Effector CD4-positive, alpha-beta T cell (primary cell): ENCODE results near the gene NTSR1.

Experiments used
- DNase-seq: peaks from one replicate; pipeline ENCODE4 v3.0.0-alpha.2; 2020

The NTSR1 gene

DNA sequence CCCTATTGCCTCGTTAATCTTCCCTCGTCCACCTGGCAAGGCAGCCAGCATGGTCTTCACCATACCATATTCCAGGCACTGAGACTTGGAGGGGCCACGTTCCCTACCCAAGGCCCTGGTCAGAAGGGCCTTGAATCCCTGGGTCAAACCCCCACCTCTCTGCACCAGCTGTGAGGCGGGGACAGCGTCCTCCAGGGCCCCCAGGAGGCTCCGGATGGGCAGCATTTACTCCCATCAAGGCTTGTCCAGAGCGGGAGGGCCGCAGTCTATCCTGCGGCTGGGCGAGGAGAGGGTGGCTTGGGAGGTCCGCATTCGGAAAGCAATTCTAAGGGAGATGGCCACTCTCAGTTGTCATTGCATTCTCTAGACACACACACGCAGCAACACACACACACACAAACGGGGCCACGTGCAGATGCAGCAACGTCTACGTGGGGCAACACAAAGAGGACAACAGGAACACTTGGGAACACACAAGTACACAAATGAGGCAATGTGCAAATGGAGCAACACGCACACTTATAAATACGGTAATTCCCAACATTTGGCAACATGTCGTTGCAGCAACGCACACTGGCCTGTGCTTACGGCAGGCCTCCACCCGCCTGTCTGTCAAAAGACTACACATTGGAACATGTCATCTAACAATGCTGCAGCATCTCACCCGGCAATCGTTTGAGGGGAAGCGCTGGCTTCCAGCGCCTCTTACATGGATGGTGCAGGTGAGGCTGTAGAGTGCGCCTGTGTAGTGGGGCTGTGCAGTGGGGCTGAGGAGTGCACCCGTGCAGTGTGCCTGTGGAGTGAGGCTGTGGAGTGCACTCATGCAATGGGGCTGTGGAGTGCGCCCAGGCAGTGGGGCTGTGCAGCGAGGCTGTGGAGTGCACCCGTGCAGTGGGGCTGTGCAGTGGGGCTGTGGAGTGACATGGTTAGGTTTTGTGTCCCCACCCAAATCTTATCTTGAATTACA, 12.9 kb upstream of the NTSR1 start:
- no peak for DNase-seq

DNA sequence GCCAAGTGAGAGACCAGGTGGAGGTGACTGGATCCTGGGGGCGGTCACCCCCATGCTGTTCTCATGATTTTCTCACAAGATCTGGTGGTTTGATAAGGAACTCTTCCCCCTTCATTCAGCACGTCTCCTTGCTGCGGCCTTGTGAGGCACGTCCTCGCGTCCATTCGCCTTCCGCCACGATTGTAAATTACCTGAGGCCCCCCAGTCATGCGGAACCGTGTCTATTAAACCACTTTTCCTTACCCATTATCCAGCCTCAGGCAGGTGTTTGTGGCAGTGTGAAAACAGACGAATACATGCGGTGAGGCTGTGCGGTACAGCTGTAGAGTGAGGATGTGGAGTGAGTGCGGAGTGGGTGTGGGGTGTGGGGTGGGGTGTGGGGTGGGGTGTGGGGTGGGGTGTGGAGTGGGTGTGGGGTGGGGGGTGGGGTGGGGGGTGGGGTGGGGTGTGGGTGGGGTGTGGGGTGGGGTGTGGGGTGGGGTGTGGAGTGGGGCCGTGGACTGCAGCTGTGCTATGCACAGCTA, 12.1 kb upstream of the NTSR1 start:
- DNase-seq, result no peak

DNA sequence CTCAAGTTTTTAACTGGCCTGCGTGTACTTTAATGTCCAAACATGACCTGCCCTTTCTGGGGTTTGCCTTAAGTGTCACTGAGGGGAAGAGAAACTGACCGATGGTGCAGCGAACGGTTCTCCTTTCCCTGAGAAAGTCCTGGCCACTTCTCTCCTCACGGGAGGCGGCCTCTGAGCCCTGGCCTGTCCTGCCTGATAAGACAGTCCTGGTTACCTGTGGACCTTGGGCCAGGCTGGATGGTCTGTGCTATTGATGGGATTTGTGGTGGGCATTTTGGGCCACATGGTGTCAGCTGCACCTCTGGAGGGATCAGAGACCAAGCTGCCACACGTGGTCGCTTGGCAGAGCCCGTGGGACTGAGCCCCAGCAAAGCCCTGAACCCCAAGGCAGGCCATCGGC, 11.6 kb upstream of the NTSR1 start:
- DNase-seq, result no peak

DNA sequence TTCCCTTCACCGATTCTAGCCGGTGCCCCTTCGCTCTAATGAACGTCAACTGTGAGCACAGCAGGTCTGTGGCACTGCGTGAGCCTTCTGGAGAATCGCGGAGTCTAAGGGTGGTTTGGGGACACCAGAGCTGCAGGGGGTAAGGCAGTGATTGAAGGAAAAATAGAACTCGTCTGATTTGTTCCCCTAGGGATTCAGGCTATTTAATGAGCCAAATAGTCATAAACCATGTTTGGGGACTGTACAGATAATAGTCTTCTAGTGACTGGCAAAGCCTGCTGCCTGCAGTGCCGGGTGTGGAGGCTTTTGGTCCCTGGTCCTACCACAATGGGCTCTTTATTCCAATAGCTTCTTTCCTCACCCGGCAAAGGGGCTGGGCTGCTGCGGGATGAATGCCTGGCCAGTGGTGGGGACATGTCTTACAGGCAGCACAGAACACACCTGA, 11.1 kb upstream of the NTSR1 start:
- DNase-seq, result no peak

DNA sequence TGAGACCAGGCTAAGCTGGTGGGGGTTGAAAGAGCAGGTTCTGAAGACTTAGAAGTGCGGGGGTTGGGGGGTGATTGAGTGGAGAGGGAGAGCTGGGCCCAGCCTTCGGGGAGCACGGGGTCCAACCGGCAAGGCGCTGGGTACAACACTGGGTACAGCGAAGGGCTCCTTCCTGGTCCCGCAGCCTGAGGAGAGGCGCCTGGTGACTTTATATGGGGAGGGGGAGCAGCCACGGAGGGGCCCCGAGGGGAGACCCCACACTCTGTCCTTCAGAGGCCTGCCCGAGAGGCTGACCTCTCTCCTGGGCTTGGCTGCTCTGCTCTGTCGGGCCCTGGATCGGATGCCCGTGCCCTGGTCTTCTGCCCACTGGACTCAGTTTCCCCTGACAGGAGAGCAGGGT, 10.4 kb upstream of the NTSR1 start:
- no peak for DNase-seq

DNA sequence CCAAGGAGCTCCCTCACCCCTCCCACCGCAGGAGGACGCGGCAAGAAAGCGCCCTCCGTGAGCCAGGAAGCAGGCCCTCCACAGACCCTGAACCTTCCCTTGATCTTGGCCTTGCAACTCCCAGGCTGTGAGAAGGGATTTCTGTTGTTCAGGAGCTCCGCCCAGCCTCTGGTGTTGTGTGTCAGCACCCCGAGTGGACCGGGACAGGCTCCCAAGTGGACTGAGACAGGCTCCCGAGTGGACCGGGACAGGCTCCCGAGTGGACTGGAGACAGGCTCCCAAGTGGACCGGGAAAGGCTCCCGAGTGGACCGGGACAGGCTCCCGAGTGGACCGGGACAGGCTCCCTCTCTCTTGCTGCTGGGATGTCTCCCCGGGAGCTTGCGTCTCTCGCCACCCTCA, 9.3 kb upstream of the NTSR1 start:
- DNase-seq, result no peak

- DNase-seq, result no peak
Observed at GRCh38 chr20:62699741-62700140, 8.9 kb upstream of the NTSR1 start.

- DNase-seq, result no peak
Observed at GRCh38 chr20:62700261-62700930, 8.2 kb upstream of the NTSR1 start.

DNA sequence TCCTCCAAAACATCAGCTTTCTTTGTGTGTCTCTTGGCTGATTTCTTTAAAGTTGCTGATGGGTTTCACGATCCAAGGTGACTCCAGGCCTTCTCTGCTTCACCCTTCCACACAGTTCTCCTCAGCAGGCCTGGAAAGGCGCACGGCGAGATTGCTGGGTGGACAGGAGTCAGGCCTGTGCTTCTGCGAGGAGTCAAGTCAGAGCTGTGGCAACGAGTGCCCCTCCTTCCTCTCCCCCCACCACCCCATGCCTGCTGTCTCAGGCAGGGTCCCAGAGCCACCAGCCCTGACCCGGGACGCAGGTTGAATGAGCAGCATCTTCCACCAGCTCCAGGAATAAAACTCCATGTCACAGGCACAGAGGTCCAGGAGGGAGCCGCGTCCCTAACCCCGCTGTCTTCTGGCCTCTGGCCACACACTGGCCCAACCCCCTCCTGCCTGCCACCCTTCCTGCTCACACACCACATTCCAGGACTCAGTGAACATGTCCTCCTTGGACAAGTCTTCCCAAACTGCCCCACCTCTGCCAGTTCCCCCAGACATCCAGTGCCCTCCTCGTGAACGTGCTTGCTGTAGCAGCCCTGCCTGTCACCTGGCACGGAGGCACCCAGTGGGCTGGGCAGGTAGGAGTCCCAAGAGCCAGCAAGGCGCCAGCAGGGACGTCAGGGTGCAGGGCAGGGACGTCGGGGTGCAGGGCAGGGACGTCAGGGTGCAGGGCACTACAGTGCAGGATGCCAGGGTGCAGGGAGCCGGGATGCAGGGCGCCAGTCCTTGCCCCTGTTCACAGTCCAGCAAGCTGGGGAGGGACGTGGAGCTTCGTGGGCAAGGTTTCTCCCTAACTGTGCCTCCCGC, 7.2 kb upstream of the NTSR1 start:
- DNase-seq, result no peak

DNA sequence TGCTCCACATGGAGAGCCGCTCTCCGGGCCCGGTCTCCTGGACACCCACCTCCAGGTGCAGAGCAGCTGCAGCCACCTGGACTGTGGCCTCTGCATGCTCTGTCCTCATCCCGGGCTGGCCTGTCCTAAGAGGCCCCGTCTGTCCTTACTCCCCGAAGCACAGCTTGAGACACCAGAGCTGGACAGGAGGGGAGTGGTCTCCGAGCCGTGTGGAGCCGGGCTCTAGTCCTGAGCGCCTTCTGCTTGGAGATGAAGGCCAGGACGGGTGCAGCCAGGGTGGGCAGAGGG, 6.7 kb upstream of the NTSR1 start:
- DNase-seq, result no peak

DNA sequence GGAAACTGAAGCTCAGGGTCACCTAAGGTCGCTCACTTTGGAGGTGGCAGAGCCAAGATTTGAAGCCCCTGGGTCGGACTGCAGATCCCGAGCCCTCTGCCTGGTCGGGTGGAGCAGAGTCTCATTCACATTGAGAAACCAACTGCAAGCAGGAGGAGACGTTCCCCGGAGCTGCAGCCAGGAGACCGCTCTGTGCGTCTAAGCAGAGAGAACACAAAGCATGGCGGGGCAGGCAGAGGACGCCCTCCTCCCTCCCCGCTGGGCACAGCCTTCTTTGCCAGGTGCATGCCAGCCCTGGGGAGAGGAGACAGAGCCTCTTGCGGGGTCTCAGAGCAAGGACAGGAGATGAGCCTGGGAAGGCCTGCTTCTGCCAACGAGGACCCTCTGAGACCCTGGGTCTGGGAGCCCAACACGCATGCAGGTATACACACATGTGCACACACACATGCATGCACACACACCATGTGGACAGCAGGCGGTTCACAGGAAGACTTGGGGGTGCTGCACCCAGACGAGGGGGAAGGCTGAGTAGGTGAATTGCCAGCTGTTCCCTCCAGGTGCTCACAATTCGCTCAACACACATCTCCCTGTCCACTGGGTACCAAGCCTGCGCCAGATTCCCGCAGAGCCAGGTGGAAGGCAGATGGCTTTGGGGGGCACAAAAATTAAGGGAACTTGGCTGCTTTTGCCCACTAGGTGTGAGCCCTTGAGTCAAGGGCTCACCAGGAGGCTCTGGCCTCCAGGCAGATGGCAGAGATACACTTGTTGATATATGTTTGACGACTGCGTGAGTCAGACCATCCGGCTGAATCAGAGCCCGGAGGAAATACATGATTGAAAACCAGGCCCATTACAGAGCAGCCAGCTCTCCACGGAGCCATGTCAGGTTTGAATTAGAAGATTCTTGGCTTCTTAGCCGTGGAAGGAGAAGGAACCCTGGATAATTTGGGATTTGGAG, 5.5 kb upstream of the NTSR1 start:
- DNase-seq, result no peak

DNA sequence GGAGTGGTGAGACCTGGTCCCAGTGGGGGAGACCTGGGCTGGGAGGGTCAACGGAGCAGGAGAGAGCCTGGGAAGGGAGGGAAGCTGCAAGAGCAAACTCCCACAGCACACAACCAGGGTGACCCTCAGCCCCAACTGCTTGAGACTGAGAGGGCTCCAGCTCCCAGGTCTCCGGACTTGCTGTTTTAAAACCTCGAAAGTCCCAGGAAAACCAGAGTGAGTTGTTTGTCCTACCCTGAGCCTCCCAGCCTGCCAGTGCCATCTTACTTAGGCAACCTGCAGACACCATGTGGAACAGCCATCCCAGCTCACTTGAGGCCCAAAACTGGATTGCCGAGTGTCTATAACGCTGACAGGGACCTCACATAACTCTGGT, 4.8 kb upstream of the NTSR1 start:
- DNase-seq, result no peak

DNA sequence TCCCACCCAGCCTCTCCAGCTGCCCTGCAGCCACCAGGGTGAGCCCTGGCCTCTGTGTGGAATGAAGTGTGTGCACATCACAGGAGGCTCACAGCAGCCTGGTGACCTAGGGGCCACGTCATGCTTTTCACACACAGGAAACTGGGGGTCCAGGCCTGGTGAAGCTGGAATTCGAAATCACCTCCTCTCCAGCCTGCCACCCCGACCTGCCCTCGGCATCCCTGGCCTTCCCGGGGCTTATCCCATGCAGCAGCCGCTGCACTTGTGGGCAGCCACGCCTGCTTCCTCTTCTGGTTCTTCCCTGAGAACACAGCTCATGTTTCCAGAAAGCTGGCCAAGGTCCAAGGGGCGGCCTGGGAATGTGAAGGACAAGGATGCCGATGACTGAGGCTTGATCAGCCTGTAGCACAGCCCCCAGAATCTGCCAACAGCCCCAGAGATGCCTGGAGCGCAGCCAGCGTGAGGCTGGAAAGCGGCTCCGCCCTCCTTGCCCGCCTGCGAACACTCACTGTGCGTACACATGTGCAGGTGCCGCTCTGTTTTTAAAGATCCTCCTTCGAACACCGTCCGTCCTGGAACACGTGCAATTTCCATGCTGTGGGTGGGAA, 4.2 kb upstream of the NTSR1 start:
- no peak for DNase-seq

DNA sequence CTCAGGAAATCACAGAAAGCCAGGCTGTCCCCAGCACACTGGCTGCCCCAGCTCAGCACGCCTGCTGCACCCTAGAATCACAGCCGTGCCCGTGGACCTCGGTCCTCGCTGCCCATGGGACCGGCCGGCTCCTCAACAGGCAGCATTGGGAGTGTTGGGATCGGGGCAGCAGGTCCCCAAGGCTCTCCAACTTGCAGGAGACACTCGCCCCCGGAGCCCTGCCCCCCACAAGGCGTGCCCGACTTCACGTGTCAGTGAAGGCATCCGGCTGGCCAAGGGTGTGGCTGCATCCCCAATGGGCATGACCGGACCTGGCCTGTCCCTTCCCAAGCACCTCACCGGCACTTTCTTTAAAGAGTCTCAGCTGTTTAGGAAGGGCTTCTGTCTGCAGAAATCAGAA, 3.0 kb upstream of the NTSR1 start:
- DNase-seq, result no peak

DNA sequence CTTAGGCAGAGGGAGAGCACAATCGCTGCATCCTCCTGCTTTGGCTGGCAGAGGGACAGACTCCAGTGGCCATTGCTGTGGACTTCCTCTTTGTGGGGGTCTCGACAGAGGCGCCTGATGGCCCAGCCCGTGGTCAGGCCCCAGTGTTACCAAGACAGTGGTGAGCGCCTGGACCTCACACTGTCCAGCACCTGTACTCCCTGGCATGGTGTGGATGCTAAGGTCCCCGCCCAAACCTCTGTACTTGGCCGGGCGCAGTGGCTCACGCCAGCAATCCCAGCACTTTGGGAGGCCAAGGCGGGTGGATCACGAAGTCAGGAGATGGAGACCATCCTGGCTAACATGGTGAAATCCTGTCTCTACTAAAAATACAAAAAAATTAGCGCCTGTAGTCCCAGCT, 2.3 kb upstream of the NTSR1 start:
- DNase-seq, result no peak

GRCh38 chr20:62706857-62707256, 1.8 kb upstream of the NTSR1 start:
- no peak for DNase-seq

DNA sequence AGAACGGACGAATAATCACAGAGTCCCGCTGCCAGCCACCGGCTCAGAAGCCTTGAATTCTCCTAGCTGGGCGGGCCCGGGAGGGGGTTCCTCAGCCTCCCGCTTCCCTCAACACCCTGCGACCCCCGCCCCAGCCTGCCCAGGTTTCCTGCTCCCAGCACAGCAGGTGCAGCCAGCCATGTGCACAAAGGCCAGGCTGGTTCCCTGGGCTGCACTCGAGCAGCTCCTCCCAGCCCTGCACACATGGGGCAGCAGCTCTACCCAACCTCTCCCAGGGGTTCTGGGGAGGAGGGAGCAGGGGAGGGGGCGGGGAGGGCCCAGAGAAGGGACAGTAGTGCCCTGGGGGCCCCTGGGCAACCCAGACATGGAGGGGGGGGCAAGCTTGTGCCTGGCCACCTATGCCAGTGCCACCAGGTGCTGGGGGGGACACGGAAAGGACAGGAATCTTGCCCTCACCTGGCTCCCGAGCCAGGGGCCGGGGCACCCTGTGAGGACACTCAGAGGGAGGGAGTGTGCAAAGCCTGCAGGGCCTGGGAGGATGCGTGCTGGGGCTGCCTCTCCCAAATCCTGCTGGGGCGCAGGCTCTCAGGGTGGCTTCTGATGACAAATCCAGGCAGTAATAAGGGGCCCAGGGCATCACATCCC, 1.2 kb upstream of the NTSR1 start:
- DNase-seq, result no peak

DNA sequence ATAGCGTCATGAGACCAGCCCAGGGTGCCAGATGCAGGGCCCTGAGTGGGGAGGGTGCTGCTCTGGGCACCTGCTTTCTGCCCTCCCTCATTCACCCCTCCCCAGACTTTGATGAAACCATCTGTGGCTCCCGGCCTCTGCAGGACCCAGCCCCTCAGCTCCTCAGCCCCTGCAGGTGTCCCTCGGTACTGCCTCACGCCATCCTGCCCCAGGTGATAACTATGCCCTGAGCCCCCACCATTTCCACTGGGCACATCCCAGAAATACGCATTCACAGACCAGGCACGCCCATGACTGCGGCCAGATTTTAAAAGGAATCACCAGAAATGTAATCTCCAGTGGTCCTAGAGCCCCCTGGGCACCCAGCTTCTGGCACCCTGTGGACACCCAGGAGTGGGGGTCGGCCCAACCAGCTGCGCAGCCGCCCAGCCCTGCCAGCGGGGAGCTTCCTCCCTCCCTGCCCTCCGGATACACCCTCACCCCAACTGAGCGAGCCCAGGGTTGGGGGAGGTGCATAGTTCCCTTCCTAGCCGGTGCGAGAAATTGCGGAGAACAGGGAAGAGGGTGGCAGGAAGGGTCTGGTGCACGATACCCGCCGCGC, 615 bp upstream of the NTSR1 start:
- no peak for DNase-seq

GRCh38 chr20:62709537-62709905, 885 bp downstream of the NTSR1 start:
- DNase-seq, result no peak

- DNase-seq, result no peak
Observed at GRCh38 chr20:62710221-62710885, 1.7 kb downstream of the NTSR1 start.
